Osteocyte (in vitro differentiated cells): ENCODE results near the gene ATE1. TPM values are rescaled to one million over a fixed set of nuclear protein-coding genes. Genes with fewer than 3 reads are reported as not detected.
A peak's percentile ranks its signal among the peaks of the same experiment; 100 is the strongest.

Experiments
- DNase-seq: peaks from one replicate; pipeline ENCODE4 v3.0.0; 2021; ENCODE audit warnings: mixed read lengths; ENCODE audit not compliant: unreplicated experiment; ENCODE audit errors: extremely low spot score
- H3K27ac Mint-ChIP-seq: one replicate; pipeline ENCODE4 v1.8.0; 2021; ENCODE audit warnings: mild to moderate bottlenecking, mixed read lengths; ENCODE audit not compliant: unreplicated experiment
- H3K27me3 Mint-ChIP-seq: one replicate; pipeline ENCODE4 v1.8.0; 2021; ENCODE audit warnings: mixed read lengths; ENCODE audit not compliant: unreplicated experiment
- H3K36me3 Mint-ChIP-seq: one replicate; pipeline ENCODE4 v1.8.0; 2021; ENCODE audit warnings: mixed read lengths; ENCODE audit not compliant: unreplicated experiment
- H3K4me1 Mint-ChIP-seq: one replicate; pipeline ENCODE4 v1.8.0; 2021; ENCODE audit warnings: mixed read lengths; ENCODE audit not compliant: unreplicated experiment
- H3K4me3 Mint-ChIP-seq: one replicate; pipeline ENCODE4 v1.8.0; 2021; ENCODE audit warnings: mild to moderate bottlenecking, moderate library complexity, mixed read lengths; ENCODE audit not compliant: unreplicated experiment
- H3K9me3 Mint-ChIP-seq: one replicate; pipeline ENCODE4 v1.8.0; 2021; ENCODE audit warnings: mixed read lengths; ENCODE audit not compliant: unreplicated experiment
- CTCF ChIP-seq: fragments of 200-600 bp; sonication (generic); IDR thresholded peaks from 2 replicates; pipeline ENCODE4 v1.5.0; 2021; ENCODE audit warnings: antibody characterized with exemption, mild to moderate bottlenecking, moderate library complexity
- total RNA-seq: library from RNA; stranded (reverse); gene quantifications from 2 replicates; pipeline ENCODE4 v1.2.1, GENCODE V29; 2021

The ATE1 gene
- total RNA-seq, 1 donor from 2014 or later = 29.0 TPM

GRCh38 chr10:121956111-121957061 is 28.6 kb upstream of the ATE1 start:
- H3K4me3 Mint-ChIP-seq = no peak overlapping the region
- H3K36me3 Mint-ChIP-seq = peaks cover 26% of the 10 kb centered on the region
- no peak for DNase-seq
- no peaks in the 10 kb centered on the region for H3K4me1 Mint-ChIP-seq
- TF ChIP-seq CTCF = no peak
- H3K9me3 Mint-ChIP-seq = no peaks in the 10 kb centered on the region
- no peaks in the 10 kb centered on the region for H3K27me3 Mint-ChIP-seq
- H3K27ac Mint-ChIP-seq = no peak overlapping the region

GRCh38 chr10:121952226-121952625 is 24.4 kb upstream of the ATE1 start:
- H3K4me3 Mint-ChIP-seq = no peak overlapping the region
- no peak for TF ChIP-seq CTCF
- H3K4me1 Mint-ChIP-seq = no peaks in the 10 kb centered on the region
- H3K36me3 Mint-ChIP-seq = peaks cover 21% of the 10 kb centered on the region
- H3K27ac Mint-ChIP-seq = no peak overlapping the region
- DNase-seq = peak; percentile 51
- no peaks in the 10 kb centered on the region for H3K9me3 Mint-ChIP-seq
- H3K27me3 Mint-ChIP-seq = no peaks in the 10 kb centered on the region

GRCh38 chr10:121949451-121949850 is 21.6 kb upstream of the ATE1 start:
- Mint-ChIP-seq H3K9me3 (no peaks in the 10 kb centered on the region), H3K4me1 (no peaks in the 10 kb centered on the region), H3K36me3 (peaks cover 10% of the 10 kb centered on the region), H3K4me3 (no peak overlapping the region), H3K27me3 (no peaks in the 10 kb centered on the region), H3K27ac (no peak overlapping the region)
- TF ChIP-seq CTCF = no peak
- DNase-seq = no peak

DNA sequence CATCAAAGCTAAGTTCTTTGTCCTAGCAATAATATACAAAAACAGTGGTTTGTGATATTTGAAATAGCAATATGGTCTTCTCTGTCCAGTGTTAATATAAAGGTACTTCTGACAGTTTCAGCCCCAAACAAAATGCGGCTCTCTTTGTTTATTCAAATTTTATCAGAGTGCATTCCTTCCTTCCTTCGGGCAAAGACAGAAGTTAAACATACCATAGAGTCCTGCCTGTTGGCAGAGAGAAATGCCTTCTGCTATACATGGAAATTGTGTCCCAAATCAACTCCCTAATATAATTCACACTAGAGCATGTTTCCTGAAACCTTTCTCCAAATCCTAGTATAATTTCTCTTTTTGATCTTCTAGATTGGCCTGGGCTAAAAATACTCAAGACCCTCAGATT is 21.2 kb upstream of the ATE1 start:
- no peaks in the 10 kb centered on the region for H3K9me3 Mint-ChIP-seq

More for the DNA sequence above, 21.2 kb upstream of the ATE1 start:
- H3K4me3 Mint-ChIP-seq = no peak overlapping the region
- no peaks in the 10 kb centered on the region for H3K27me3 Mint-ChIP-seq
- DNase-seq = no peak
- H3K4me1 Mint-ChIP-seq = no peaks in the 10 kb centered on the region
- TF ChIP-seq CTCF = no peak
- peaks cover 10% of the 10 kb centered on the region for H3K36me3 Mint-ChIP-seq
- H3K27ac Mint-ChIP-seq = no peak overlapping the region
